Activated naive CD4-positive, alpha-beta T cell treated with anti-CD3 and anti-CD28 coated beads, Interleukin-2, amount 10 ng/mL, durations not matched to agents 7 days and 5 days (primary cell): ENCODE measurements around the gene GH2.
"Not testable (repeated sequence)": the region's sequence is repeated elsewhere in the genome, so short reads cannot be mapped to it uniquely, and the experiment has no call there.

Source experiments
- CTCF ChIA-PET: fragments of 350-600 bp; sonication (Branson Sonifier 250); formaldehyde crosslinking; loops from one replicate; lab custom pipeline; 2021; ENCODE audit warnings: antibody characterized with exemption; lab: Charles Lee
- DNase-seq: peaks from one replicate; pipeline ENCODE4 v3.0.0-alpha.2; 2020
- H3K27ac Mint-ChIP-seq: one replicate; pipeline ENCODE4 v1.8.0; 2021; ENCODE audit warnings: mild to moderate bottlenecking, moderate library complexity, mixed read lengths
- H3K27me3 Mint-ChIP-seq: one replicate; pipeline ENCODE4 v1.8.0; 2021; ENCODE audit warnings: mild to moderate bottlenecking, mixed read lengths
- H3K36me3 Mint-ChIP-seq: one replicate; pipeline ENCODE4 v1.8.0; 2021; ENCODE audit warnings: mixed read lengths
- H3K4me1 Mint-ChIP-seq: one replicate; pipeline ENCODE4 v1.8.0; 2021; ENCODE audit warnings: mixed read lengths
- H3K4me3 Mint-ChIP-seq: one replicate; pipeline ENCODE4 v1.8.0; 2021; ENCODE audit warnings: mild to moderate bottlenecking, moderate library complexity, mixed read lengths
- H3K9me3 Mint-ChIP-seq: one replicate; pipeline ENCODE4 v1.8.0; 2021; ENCODE audit warnings: mixed read lengths

The GH2 gene

DNA sequence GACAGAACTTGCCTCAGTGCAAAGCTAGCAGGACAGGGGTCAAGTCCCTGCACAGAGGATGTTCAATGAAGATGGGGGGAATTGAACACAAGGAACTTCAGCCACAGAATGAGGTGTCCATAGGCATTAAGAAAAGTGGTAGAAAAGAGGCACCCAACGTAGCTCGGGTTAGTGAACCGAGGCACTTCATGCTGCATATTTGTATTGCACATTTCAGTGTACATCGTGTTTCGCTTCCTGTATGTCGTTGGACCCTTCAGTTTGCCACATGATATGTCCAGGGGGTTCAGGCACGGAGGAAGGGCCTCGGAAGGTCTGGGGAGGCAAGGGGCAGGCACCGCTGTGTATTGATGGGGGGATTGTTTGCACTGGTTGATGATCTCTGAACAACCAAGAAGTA is 3.3 kb downstream of the GH2 start:
- not testable (repeated sequence) for H3K36me3 Mint-ChIP-seq, H3K4me1 Mint-ChIP-seq, H3K4me3 Mint-ChIP-seq, H3K9me3 Mint-ChIP-seq, DNase-seq, H3K27ac Mint-ChIP-seq
- peaks cover 54% of the 10 kb centered on the region for H3K27me3 Mint-ChIP-seq
- CTCF ChIA-PET = interaction anchor here (1.1 to 2.7 kb wide), 5 partner anchors 9 to 451 kb away, joined by 4 to 10 read pairs (median 4); no protein-coding TSS in a partner anchor

DNA sequence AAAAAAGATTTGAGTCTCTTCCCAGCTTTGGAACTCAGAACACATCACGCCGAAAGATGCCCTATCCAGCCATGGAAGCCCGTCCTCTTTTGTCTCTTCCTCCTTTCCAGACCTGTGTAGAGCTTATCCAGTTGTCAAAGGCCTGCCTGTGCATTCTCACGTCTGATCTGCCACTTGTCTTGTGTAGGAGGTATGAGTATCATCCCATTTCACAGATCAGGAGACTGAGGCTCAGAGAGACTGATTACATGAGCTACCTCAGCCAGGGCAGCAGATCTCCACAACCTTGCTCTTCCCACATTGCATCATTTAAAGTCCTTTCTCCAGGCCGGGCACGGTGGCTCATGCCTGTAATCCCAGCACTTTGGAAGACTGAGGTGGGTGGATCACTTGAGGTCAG is 7.1 kb downstream of the GH2 start:
- H3K27me3 Mint-ChIP-seq = peaks cover 47% of the 10 kb centered on the region
- not testable (repeated sequence) for H3K27ac Mint-ChIP-seq, H3K4me1 Mint-ChIP-seq, H3K9me3 Mint-ChIP-seq, H3K4me3 Mint-ChIP-seq, DNase-seq, H3K36me3 Mint-ChIP-seq
- CTCF ChIA-PET = interaction anchor here (0.6 to 2.3 kb wide), 3 partner anchors 9 to 23 kb away, joined by 3 to 7 read pairs (median 3); no protein-coding TSS in a partner anchor

DNA sequence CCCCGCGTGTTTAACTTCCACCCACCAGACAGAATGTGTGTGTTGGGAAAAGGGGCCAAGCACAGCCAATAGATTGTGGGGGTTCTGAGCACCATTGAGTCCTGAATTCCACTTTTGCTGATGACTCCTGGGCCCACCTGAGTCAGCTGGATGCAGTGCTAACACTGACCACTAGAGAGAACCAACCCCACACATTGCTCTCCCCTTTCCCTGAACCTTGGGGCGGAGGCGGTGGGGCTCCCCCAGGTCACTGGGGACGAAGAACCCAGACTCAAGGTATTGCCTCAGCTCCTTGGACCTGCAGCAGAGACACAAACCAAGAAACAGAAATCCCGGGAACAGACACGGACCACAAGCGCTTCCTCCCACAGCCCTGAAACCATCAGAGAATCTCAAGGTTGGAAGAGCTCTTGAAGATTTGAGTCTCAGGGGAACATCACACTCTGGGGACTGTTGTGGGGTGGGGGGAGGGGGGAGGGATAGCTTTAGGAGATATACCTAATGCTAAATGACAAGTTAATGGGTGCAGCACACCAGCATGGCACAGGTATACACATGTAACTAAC is 7.6 kb downstream of the GH2 start:
- CTCF ChIA-PET = interaction anchor here (0.6 to 2.3 kb wide), 3 partner anchors 9 to 23 kb away, joined by 3 to 7 read pairs (median 3); no protein-coding TSS in a partner anchor
- not testable (repeated sequence) for H3K4me1 Mint-ChIP-seq, H3K36me3 Mint-ChIP-seq, DNase-seq, H3K9me3 Mint-ChIP-seq, H3K4me3 Mint-ChIP-seq, H3K27ac Mint-ChIP-seq
- H3K27me3 Mint-ChIP-seq = peaks cover 53% of the 10 kb centered on the region

DNA sequence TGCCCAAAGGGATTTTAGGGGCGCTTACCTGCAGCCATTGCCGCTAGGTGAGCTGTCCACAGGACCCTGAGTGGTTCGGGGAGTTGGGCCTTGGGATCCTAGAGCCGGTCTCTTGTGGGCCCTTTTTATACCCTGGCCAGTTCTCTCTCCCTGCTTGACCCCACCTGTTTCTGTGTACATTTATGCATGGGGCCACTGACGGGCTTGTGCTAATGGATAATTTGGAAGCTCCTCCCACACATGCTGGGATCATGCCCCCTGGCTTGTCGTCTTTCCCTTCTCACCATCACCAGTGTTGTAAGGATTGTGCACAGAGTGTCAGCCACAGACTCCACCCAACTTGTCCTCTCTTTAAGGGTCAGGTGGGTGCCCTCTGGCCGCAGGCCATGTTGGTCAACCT is 8.2 kb downstream of the GH2 start, which contains the start of gene CSH2:
TSS of gene CSH2 (minus strand) at position 101 of the 400 bp plus-strand sequence. CDS start at position 38, 63 bp downstream.
- H3K9me3 Mint-ChIP-seq, DNase-seq, H3K4me3 Mint-ChIP-seq, H3K27ac Mint-ChIP-seq, H3K36me3 Mint-ChIP-seq, H3K4me1 Mint-ChIP-seq: not testable (repeated sequence)
- H3K27me3 Mint-ChIP-seq = peaks cover 53% of the 10 kb centered on the region
- CTCF ChIA-PET = interaction anchor here (2.3 kb wide), 1 partner anchor 15 kb away, joined by 7 read pairs; no protein-coding TSS in a partner anchor

DNA sequence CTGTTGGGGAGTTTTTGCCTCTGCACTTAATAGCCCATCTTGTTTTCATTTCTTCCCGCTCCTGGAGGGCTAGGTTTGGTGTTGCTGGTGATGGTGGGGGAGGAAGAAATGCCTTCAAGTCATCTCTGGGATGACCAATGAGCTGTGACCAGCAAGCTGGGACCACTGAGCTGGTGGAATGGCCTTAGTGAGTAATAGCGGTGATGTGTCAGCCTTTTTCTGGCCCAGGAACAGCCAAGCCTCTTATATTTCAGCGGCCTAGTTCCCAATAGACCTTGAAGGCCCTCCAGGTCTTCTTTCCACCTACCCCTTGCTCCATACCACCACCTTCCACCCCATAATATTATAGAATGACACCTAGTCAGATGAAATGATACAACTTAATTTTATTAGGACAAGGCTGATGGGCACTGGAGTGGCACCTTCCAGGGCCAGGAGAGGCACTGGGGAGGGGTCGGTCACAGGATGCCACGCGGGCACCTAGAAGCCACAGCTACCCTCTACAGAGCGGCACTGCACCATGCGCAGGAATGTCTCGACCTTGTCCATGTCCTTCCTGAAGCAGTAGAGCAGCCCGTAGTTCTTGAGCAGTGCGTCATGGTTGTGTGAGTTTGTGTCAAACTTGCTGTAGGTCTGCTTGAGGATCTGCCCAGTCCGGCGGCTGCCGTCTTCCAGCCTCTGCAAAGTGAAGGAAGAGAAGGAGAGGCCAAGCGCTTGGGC is 9.9 kb downstream of the GH2 start:
- DNase-seq, H3K4me3 Mint-ChIP-seq, H3K9me3 Mint-ChIP-seq, H3K36me3 Mint-ChIP-seq, H3K4me1 Mint-ChIP-seq, CTCF ChIA-PET, H3K27ac Mint-ChIP-seq: not testable (repeated sequence)
- H3K27me3 Mint-ChIP-seq = peaks cover 48% of the 10 kb centered on the region

DNA sequence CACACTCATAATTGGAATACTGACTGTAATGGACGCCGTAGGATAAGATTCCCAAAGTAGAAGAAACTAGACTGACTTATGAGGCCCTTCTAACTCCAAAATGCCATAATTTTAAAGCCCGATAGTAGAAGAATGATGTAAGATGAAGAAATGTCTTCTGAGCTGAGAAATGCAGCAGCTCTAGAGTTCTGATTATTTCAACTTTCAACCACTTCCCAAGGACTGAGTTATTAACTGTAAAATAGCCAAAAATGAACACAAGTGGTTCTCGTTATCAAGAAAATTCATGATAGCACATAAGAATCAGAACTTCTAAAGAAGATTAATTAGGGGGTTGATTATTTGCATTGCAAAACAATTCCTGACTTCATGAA is 11.5 kb downstream of the GH2 start:
- H3K27ac Mint-ChIP-seq = not testable (repeated sequence)
- peaks cover 40% of the 10 kb centered on the region for H3K27me3 Mint-ChIP-seq

DNA sequence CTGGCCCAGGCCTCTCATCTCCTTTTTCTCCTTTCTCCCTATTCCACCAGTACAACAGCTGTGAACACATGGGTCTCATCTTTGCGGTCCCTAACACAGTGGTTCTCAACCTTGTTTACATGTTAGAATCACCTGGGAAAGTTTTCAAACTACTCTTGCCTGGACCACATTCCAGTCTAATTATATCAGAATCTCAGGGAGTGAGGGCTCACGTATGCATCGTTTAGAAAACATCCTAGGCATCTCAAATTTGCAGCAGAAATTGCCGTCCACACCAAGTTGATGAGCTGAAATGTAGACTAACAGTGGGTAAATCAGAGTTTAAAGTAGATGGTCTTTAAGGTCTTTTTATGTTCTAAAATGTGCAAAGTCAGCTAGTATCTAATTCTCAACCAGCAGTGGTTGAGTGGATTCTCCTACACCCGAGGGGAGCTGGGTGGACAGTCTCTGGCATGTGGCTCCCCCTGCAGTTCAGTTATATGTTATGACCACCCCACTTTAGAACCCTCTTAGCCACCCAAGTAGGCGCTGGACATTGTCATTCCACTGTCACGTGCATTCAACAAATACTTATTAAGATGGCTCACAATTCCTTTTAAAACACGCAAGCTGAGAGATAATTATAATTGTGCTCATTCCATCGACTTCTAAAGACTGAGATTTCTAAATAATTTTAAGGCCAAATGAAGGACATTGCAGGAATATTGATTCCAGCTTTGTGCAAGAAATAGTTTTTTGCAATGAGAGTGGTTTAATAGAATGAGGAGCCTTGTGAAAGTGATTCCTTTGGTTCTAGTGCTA is 12.1 kb downstream of the GH2 start:
- CTCF ChIA-PET = interaction anchor here (1.3 kb wide), 1 partner anchor 13 kb away, joined by 4 read pairs; no protein-coding TSS in a partner anchor
- not testable (repeated sequence) for H3K36me3 Mint-ChIP-seq, DNase-seq, H3K4me1 Mint-ChIP-seq, H3K27ac Mint-ChIP-seq, H3K9me3 Mint-ChIP-seq, H3K4me3 Mint-ChIP-seq
- peaks cover 34% of the 10 kb centered on the region for H3K27me3 Mint-ChIP-seq

More for the DNA sequence above, 11.5 kb downstream of the GH2 start:
- CTCF ChIA-PET = interaction anchor here (1.3 kb wide), 1 partner anchor 13 kb away, joined by 4 read pairs; no protein-coding TSS in a partner anchor
- H3K9me3 Mint-ChIP-seq, H3K4me3 Mint-ChIP-seq, H3K4me1 Mint-ChIP-seq, DNase-seq, H3K36me3 Mint-ChIP-seq: not testable (repeated sequence)

DNA sequence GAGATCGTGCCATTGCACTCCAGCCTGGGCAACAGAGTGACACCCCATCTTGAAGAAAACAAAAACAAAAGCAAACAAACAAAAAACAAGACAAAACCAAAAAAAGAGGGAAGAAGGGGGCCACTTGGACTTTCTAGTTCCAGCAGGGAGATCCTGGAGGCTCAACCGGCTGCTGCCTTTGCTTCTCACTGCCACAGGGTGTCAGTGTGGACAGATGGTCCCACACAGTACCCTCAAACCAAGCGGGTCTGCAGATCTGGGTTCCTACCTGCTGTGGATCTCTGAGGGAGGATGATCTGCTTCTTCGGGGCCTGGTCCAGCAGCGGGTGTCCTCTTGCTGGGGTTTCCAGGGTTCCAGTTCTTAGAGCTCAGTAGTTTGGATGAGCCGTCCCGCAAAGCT is 15.1 kb downstream of the GH2 start:
- not testable (repeated sequence) for DNase-seq, H3K4me3 Mint-ChIP-seq, H3K9me3 Mint-ChIP-seq, H3K4me1 Mint-ChIP-seq, H3K36me3 Mint-ChIP-seq, H3K27ac Mint-ChIP-seq
- CTCF ChIA-PET = interaction anchor here (0.7 to 2.9 kb wide), 13 partner anchors 10 to 441 kb away, joined by 3 to 18 read pairs (median 4); no protein-coding TSS in a partner anchor
- H3K27me3 Mint-ChIP-seq = peaks cover 41% of the 10 kb centered on the region

DNA sequence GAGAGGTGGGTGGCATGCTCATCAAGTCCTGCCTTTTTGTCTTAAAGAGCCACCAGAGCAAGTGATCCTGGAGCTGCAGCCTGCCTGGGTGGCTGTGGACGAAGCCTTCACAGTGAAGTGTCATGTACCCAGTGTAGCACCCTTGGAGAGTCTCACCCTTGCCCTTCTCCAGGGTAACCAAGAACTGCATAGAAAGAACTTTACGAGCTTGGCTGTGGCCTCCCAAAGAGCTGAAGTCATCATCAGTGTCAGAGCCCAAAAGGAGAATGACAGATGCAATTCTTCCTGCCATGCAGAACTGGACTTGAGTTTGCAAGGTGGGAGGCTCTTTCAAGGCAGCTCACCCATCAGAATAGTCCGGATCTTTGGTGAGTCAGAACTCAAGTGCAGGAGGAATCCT is 22.5 kb downstream of the GH2 start:
- Mint-ChIP-seq H3K9me3 (no peaks in the 10 kb centered on the region), H3K27ac (no peak overlapping the region), H3K4me3 (no peak overlapping the region), H3K27me3 (peaks cover 68% of the 10 kb centered on the region), H3K36me3 (no peaks in the 10 kb centered on the region), H3K4me1 (no peaks in the 10 kb centered on the region)
- CTCF ChIA-PET = interaction anchor here (0.6 to 5.3 kb wide), 5 partner anchors 11 to 87 kb away, joined by 3 to 28 read pairs (median 8); partner anchors contain the start of gene GH2
- DNase-seq = no peak

DNA sequence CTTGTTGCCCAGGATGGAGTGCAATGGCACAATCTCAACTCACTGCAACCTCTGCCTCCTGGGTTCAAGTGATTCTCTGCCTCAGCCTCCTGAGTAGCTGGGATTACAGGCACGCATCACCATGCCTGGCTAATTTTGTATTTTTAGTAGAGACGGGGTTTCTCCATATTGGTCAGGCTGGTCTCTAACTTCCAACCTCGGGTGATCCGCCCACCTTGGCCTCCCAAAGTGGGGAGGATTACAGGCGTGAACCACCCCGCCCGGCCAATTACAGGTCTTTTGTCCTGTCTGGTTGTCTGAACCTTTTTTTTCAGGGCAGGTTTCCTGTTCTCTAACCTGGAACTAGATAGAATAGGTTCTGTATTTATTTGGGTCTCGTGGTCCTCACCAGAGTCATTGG is 25.3 kb downstream of the GH2 start:
- CTCF ChIA-PET = interaction anchor here (1.3 kb wide), 1 partner anchor 9 kb away, joined by 4 read pairs; no protein-coding TSS in a partner anchor

DNA sequence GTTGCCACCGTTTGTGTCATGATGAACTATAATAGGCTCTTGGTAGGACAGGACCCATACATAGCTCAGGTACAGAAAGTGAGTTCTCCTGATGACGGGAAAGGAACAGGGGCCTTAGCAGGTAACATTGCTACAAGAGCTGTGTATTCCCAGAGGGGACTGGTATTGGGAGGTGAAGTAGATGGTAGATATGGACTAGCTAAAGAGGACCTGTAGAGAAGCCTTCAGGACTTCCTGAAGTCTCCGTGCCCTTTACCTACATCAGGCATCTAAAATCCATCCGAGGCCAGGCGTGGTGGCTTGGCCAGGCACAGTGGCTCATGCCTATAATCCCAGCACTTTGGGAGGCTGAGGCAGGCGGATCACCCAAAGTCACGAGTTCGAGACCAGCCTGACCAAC is 26.6 kb downstream of the GH2 start:
- Mint-ChIP-seq H3K4me1 (no peaks in the 10 kb centered on the region), H3K36me3 (no peaks in the 10 kb centered on the region), H3K4me3 (no peak overlapping the region), H3K27ac (no peak overlapping the region), H3K9me3 (no peaks in the 10 kb centered on the region), H3K27me3 (peaks cover 66% of the 10 kb centered on the region)
- CTCF ChIA-PET = interaction anchor here (1.8 kb wide), 1 partner anchor 10 kb away, joined by 11 read pairs; no protein-coding TSS in a partner anchor
- no peak for DNase-seq

More for the DNA sequence above, 25.3 kb downstream of the GH2 start:
- not testable (repeated sequence) for H3K4me1 Mint-ChIP-seq, H3K4me3 Mint-ChIP-seq, DNase-seq, H3K27ac Mint-ChIP-seq, H3K9me3 Mint-ChIP-seq, H3K36me3 Mint-ChIP-seq
- peaks cover 70% of the 10 kb centered on the region for H3K27me3 Mint-ChIP-seq

DNA sequence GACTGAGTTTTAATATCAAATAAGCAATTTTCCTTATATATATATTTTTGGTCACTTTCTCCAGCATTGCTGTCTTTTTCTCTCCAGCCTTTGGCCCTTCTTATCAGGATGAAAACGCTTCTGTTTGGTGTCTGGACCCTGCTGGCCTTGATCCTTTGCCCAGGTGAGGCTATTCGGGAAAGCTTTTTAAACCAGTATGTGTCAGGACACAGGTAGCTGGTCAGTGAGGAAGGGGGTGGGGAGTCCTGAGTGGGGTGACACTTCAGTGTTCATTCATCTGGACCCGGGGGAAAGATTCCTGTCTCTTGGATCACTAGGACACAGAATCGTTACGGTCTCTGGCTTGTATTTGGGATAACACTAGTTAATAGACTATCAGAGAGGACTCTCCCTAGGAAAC is 27.0 kb downstream of the GH2 start:
- Mint-ChIP-seq H3K27ac (no peak overlapping the region), H3K4me1 (peaks cover 2% of the 10 kb centered on the region), H3K4me3 (no peak overlapping the region), H3K27me3 (peaks cover 66% of the 10 kb centered on the region), H3K36me3 (no peaks in the 10 kb centered on the region), H3K9me3 (no peaks in the 10 kb centered on the region)
- DNase-seq = no peak
- CTCF ChIA-PET = interaction anchor here (0.5 to 1.8 kb wide), 2 partner anchors 11 to 174 kb away, joined by 4 to 11 read pairs; no protein-coding TSS in a partner anchor

DNA sequence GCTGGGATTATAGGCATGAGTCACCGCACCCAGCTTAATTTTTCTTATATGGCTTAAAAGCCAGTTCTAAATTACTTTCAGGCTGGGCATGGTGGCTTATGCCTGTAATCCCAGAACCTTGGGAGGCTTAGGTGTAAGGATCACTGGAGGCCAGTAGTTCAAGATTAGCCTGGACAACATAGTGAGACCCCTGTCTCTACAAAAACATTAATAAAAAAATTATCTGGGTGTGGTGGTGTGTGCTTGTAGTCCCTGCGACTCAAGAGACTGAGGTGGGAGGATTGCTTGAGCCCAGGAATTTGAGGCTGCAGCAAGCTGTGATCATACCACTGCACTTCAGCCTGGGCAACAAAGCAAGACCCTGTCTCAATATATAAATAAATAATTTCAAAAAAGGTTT is 28.5 kb downstream of the GH2 start:
- H3K27ac Mint-ChIP-seq = no peak overlapping the region
- H3K4me3 Mint-ChIP-seq = no peak overlapping the region
- H3K9me3 Mint-ChIP-seq = peaks cover 4% of the 10 kb centered on the region
- H3K36me3 Mint-ChIP-seq = peaks cover 3% of the 10 kb centered on the region
- CTCF ChIA-PET = no interaction called here
- H3K27me3 Mint-ChIP-seq = peaks cover 64% of the 10 kb centered on the region
- no peak for DNase-seq
- H3K4me1 Mint-ChIP-seq = peaks cover 14% of the 10 kb centered on the region

DNA sequence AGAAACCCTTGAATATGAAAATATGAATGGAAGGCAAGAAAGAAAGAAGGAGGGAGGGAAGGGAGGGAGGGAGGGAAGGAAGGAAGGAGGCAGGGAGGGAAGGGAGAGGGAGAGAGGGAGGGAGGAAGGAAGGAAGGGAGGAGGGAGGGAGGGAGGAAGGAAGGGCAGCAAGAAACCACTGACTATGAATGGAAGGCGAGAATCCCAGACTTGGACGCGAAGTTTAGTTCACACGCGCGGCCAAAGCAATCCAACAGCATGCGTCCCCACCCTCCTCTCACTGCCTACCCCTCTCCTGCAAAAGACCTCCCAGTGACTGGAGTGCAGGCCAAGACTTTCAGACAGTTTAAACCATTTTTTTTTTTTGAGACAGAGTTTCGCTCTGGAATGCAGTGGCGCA is 31.3 kb downstream of the GH2 start:
- Mint-ChIP-seq H3K9me3 (peaks cover 10% of the 10 kb centered on the region), H3K4me3 (no peak overlapping the region), H3K4me1 (peaks cover 21% of the 10 kb centered on the region), H3K27me3 (peaks cover 51% of the 10 kb centered on the region), H3K27ac (no peak overlapping the region), H3K36me3 (peaks cover 10% of the 10 kb centered on the region)
- no peak for DNase-seq
- CTCF ChIA-PET = no interaction called here
